ENCODE measurements around the gene TRIM61.
"Not testable (repeated sequence)": the region's sequence is repeated elsewhere in the genome, so short reads cannot be mapped to it uniquely, and the experiment has no call there.

TRIM61 gene

GRCh38 chr4:164956766-164957643, 20.5 kb downstream of the TRIM61 start:
- peak; percentile 75 for DNase-seq

- no peak for DNase-seq
These were observed 22.2 kb downstream of the TRIM61 start for GRCh38 chr4:164955107-164955805.

DNA sequence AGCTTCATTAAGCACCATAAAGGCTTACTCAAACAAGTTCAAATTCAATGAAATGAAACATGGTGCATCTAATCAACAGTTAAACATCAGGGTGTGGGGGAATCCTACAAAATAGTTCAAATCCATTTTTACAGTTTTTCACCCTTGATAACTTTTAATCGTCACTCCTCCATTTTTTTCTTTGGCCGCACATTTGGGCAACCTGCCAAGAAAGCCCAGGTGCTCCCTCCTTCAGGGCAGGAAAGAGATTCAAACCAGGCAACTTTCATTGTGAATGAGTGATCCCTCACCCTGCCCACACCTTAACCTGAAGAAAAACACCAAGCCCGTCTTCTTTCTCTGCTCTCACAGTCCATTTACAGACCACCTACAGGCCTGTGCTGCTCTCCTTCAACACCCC, 24.9 kb downstream of the TRIM61 start:
- no peak for DNase-seq

- no peak for DNase-seq
These were observed 27.9 kb downstream of the TRIM61 start for GRCh38 chr4:164949448-164950143.

- no peak for DNase-seq
These were observed 28.5 kb downstream of the TRIM61 start for GRCh38 chr4:164948975-164949374.

GRCh38 chr4:164948006-164948405, 29.5 kb downstream of the TRIM61 start:
- DNase-seq = not testable (repeated sequence)

GRCh38 chr4:164946810-164947209, 30.6 kb downstream of the TRIM61 start:
- DNase-seq = no peak

DNA sequence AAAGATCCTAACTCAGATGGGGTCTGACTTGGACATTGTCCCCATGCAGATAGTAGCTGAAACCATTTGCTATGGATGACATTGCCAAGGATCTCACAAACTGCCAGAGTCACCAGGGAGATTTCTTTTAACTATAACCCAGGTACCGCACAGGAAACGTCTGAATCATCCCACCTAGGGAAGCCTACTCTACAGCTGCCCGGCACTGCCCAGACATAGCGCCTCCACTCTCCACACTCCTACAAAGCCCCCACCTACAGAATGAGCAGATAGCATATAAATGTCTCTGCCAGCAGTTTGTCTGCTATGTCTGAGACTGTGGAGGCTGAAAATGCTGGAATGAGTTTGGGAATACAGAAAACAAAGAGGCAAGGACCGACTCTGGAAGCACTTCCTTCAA, 32.3 kb downstream of the TRIM61 start:
- no peak for DNase-seq

GRCh38 chr4:164943192-164943591, 34.3 kb downstream of the TRIM61 start:
- DNase-seq = no peak

DNA sequence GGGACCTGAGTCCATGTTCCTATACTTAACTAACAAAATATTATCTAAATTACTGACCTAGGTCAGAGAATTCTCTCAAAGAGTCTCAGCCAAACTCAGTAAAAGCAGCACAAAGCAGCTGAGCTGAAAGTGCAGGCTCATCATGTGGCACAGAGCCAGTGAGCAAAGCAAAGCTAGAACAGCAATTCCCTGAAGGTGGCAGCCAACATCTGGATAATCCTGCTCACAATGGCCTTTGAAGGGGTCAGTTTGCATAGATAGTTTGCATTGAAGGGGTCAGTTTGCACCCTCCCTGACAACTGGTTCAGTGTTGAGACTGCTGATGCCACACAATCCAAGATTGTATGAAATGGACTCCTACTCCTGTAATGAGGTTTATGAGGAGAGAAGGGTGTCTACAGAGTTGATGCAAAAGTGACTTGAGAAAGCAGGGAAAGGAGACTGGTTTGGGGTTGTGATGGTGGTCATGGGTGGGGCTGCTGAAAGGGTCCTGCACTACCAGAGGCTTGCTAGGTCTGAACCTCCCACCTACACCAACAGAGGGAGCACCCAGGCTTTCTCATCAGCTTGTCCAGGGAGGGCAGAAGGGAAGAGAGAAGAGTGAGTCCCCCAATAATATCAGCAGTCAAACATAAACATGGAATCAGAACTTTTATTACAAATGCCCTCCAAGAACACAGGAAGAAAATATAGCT, 39.7 kb downstream of the TRIM61 start:
- no peak for DNase-seq

- DNase-seq = not testable (repeated sequence)
These were observed 41.4 kb downstream of the TRIM61 start for GRCh38 chr4:164935865-164936606.

- no peak for DNase-seq
These were observed 42.1 kb downstream of the TRIM61 start for GRCh38 chr4:164935363-164935762.

DNA sequence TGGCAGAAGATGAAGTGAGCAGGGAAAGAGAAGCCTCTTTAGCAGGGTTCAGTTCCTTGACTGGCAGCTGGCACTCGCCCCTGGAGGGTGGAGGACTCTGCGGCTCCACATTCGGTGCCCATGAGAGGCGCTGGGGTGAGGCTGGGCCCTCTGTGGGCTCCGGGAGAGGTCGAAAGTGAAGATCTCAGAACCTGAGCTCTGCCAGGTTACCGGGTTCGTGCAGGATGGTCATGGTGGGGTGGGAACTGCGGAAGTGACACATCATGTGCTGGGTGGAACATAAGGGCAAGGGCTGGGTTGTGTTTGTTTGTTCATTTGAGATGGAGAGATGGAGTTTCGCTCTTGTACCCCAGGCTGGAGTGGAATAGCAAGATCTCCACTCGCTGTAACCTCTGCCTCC, 44.2 kb downstream of the TRIM61 start:
- DNase-seq = no peak

DNA sequence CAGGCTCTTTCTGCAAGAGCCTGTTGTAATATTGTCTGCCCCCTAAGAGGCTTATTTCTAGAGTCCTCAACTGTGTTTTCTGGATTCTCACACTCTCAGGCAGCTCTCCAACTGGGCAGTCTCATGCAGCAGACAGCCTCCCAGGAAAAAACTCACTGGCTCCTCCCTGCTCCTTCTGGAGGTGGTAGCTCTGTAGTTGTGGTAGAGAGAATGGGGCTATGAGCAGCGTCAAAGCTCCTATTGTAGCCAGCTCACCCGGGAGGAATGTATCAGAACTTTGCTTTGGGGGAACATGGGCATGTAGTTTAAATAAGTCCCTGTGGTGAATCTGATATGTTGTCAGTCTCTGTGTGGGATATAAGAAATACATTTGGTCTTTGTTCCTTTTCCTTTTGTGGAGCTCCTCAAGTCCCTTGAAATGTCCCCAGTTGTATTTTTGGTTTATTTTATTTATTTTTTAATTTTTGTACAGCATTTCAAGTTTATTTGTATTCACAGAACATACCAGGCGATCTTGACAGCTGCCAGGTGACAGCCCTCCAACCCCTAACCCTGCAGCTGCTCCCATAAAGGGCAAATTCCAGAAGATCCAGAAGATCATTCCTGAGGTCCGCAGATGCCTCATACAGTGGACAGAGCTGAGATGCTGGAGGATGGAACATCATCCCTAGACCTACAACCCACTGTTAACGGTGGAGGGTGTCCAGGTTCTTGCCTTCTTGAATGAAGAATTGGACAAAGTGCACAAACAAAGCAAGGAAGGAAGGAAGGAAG, 45.7 kb downstream of the TRIM61 start:
- no peak for DNase-seq

GRCh38 chr4:164930647-164931046, 46.8 kb downstream of the TRIM61 start:
- no peak for DNase-seq

GRCh38 chr4:164927101-164927500, 50.4 kb downstream of the TRIM61 start:
- not testable (repeated sequence) for DNase-seq

DNA sequence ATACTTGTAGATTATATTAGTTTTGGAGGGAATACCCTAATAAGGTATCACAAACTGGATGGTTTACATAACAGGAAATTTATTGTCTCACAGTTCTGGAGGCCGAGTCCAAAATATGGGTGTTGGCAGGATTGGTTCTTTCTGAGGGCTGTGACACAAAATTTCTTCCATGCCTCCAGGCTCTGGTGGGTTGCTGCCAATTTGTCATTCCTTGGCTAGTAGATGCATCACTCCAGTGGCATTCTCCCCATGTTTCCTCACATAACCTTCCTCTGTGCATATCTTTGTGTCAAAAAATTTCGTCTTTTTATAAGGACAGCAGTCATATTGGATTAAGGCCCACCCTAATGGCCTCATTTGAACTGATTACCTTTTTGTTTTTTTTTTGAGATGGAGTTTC, 51.2 kb downstream of the TRIM61 start:
- DNase-seq = no peak

- DNase-seq = no peak
These were observed 52.7 kb downstream of the TRIM61 start for GRCh38 chr4:164924670-164925238.

- DNase-seq = no peak
These were observed 58.5 kb downstream of the TRIM61 start for GRCh38 chr4:164918956-164919355.

Measured in activated CD8-positive, alpha-beta memory T cell treated with anti-CD3 and anti-CD28 coated beads, Interleukin-2, amount 50 U/mL, for 4 hours (primary cell).